ENCODE measurements around the gene PLK5. TPM values are rescaled to one million over a fixed set of nuclear protein-coding genes. Genes with fewer than 3 reads are reported as not detected.

Gene PLK5
- total and polyA plus RNA-seq, 2 donors (not counting 1 experiment from before 2014, with no cell fraction given) = not detected

GRCh38 chr19:1496714-1497577 lies 26.9 kb upstream of the PLK5 start:
- Histone ChIP-seq H3K4me1 (ENCODE audit: control insufficient read depth in 2 of 2, insufficient read depth in 2 of 2, low read length in 2 of 2) (no peaks in the 10 kb centered on the region), H3K4me3 (ENCODE audit: control extremely low read depth in 1 of 5, extremely low read depth in 1 of 5, insufficient read depth in 1 of 5, low read depth in 2 of 5, low read length in 4 of 5) (no peak overlapping the region), H2AFZ (ENCODE audit: insufficient read depth, low read depth, low read length, poor library complexity, severe bottlenecking) (no peak overlapping the region), H3K36me3 (replicated peaks in 1 of 2; ENCODE audit: control extremely low read depth in 1 of 2, control insufficient read depth in 1 of 2, extremely low read depth in 1 of 2, insufficient read depth in 2 of 2, low read length in 1 of 2) (no peaks in the 10 kb centered on the region), H4K20me1 (ENCODE audit: control insufficient read depth, insufficient read depth, low read length, poor library complexity, severe bottlenecking) (no peaks in the 10 kb centered on the region), H3K9me3 (ENCODE audit: control extremely low read depth in 1 of 3, control insufficient read depth in 2 of 3, insufficient read depth in 1 of 3, low read length in 2 of 3) (no peaks in the 10 kb centered on the region), H3K79me2 (ENCODE audit: control insufficient read depth, insufficient read depth, low read length) (no peaks in the 10 kb centered on the region), H3K9ac (ENCODE audit: low read length) (no peak overlapping the region), H3K4me2 (replicated peaks; ENCODE audit: low read depth, low read length, poor library complexity, severe bottlenecking) (no peak overlapping the region), H3K27ac (ENCODE audit: low read length in 2 of 2) (no peak overlapping the region), H3K27me3 (replicated peaks in 1 of 4; ENCODE audit: control extremely low read depth in 1 of 4, control insufficient read depth in 3 of 4, insufficient read depth in 4 of 4, low read length in 3 of 4) (peaks cover 0 to 13% (median 2%) of the 10 kb centered on the region in 4 experiments)
- TF ChIP-seq, protein P1, sequence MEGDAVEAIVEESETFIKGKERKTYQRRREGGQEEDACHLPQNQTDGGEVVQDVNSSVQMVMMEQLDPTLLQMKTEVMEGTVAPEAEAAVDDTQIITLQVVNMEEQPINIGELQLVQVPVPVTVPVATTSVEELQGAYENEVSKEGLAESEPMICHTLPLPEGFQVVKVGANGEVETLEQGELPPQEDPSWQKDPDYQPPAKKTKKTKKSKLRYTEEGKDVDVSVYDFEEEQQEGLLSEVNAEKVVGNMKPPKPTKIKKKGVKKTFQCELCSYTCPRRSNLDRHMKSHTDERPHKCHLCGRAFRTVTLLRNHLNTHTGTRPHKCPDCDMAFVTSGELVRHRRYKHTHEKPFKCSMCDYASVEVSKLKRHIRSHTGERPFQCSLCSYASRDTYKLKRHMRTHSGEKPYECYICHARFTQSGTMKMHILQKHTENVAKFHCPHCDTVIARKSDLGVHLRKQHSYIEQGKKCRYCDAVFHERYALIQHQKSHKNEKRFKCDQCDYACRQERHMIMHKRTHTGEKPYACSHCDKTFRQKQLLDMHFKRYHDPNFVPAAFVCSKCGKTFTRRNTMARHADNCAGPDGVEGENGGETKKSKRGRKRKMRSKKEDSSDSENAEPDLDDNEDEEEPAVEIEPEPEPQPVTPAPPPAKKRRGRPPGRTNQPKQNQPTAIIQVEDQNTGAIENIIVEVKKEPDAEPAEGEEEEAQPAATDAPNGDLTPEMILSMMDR (IDR thresholded peaks at IDR 0.05) = no peak
- no peak for TF ChIP-seq EZH2 (IDR thresholded peaks at IDR 0.05; ENCODE audit: borderline replicate concordance, insufficient read depth, low read depth, low read length, poor library complexity, severe bottlenecking)
- Mint-ChIP-seq H3K9me3 (ENCODE audit: insufficient read depth) (no peaks in the 10 kb centered on the region), H3K27ac (no peak overlapping the region), H3K27me3 (peaks cover 4% of the 10 kb centered on the region), H3K4me3 (no peak overlapping the region), H3K4me1 (peaks cover under 1% of the 10 kb centered on the region)
- CTCF ChIA-PET = no interaction called here
- DNase-seq (no peak), ATAC-seq (ENCODE audit: low read depth) (no peak)
- POLR2A ChIA-PET = interaction anchor here (0.6 kb wide), 1 partner anchor 112 kb away, joined by 3 read pairs; no protein-coding TSS in a partner anchor
- intact Hi-C loops (cut with micrococcal nuclease) = no loop called here
- WGBS (ENCODE audit: insufficient coverage) = 79% methylated on average over 39 of the region's 39 CpGs

DNA sequence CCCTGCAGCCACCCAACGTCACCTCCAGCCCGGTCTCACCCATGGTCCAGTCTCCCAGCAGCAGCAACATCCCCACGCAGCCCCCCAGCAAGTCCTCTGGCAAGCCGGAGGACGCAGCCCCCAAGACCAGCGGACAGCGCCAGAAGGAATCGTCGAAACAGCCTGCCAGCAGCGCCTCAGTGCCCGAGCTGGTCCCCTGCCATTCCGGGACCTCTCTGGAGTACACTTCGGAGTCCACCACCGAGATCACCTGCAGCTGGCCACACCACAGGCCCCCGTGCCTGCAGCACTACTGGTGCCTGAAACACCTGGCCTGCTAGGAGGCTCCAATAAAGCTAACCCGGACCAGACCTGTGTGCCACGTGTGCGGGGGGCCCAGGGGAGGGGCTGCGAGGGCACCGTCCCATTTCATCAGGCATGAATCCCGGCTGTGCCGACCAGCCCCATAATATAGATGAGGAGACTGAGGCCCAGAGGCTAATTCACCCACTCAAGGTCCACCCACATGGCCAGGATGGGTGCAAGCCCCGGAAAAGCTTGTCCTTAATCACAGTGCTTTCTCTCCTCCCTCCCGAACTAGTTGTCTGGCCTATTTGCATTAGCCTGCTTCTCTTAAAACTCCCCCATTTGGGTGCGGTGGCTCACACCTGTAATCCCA lies 26.2 kb upstream of the PLK5 start:
- TF ChIP-seq, protein P1 (IDR thresholded peaks at IDR 0.05) = no peak
- no peak for TF ChIP-seq EZH2 (IDR thresholded peaks at IDR 0.05; ENCODE audit: borderline replicate concordance, insufficient read depth, low read depth, low read length, poor library complexity, severe bottlenecking)
- Histone ChIP-seq H3K36me3 (replicated peaks in 1 of 2; ENCODE audit: control extremely low read depth in 1 of 2, control insufficient read depth in 1 of 2, extremely low read depth in 1 of 2, insufficient read depth in 2 of 2, low read length in 1 of 2) (no peaks in the 10 kb centered on the region), H3K4me2 (replicated peaks; ENCODE audit: low read depth, low read length, poor library complexity, severe bottlenecking) (no peak overlapping the region), H3K79me2 (ENCODE audit: control insufficient read depth, insufficient read depth, low read length) (no peaks in the 10 kb centered on the region), H4K20me1 (ENCODE audit: control insufficient read depth, insufficient read depth, low read length, poor library complexity, severe bottlenecking) (no peaks in the 10 kb centered on the region), H2AFZ (ENCODE audit: insufficient read depth, low read depth, low read length, poor library complexity, severe bottlenecking) (no peak overlapping the region), H3K4me3 (ENCODE audit: control extremely low read depth in 1 of 5, extremely low read depth in 1 of 5, insufficient read depth in 1 of 5, low read depth in 2 of 5, low read length in 4 of 5) (no peak overlapping the region), H3K27ac (ENCODE audit: low read length in 2 of 2) (no peak overlapping the region), H3K27me3 (replicated peaks in 1 of 4; ENCODE audit: control extremely low read depth in 1 of 4, control insufficient read depth in 3 of 4, insufficient read depth in 4 of 4, low read length in 3 of 4) (peaks cover 0 to 17% (median 3%) of the 10 kb centered on the region in 4 experiments), H3K9ac (ENCODE audit: low read length) (no peak overlapping the region), H3K9me3 (ENCODE audit: control extremely low read depth in 1 of 3, control insufficient read depth in 2 of 3, insufficient read depth in 1 of 3, low read length in 2 of 3) (peaks cover 0 to under 1% (median 0%) of the 10 kb centered on the region in 3 donors), H3K4me1 (ENCODE audit: control insufficient read depth in 2 of 2, insufficient read depth in 2 of 2, low read length in 2 of 2) (no peaks in the 10 kb centered on the region)
- intact Hi-C loops (cut with micrococcal nuclease) = no loop called here
- ChIA-PET CTCF (no interaction called here), POLR2A (no interaction called here)
- no peaks in the 10 kb centered on the region for H3K9me3 Mint-ChIP-seq (ENCODE audit: insufficient read depth)
- peaks cover 4% of the 10 kb centered on the region for H3K27me3 Mint-ChIP-seq
- no peak for ATAC-seq (ENCODE audit: low read depth)
- no peak for DNase-seq
- WGBS (ENCODE audit: insufficient coverage) = 88% methylated on average over 25 of the region's 25 CpGs
- no peak overlapping the region for H3K4me3 Mint-ChIP-seq
- H3K27ac Mint-ChIP-seq = no peak overlapping the region
- peaks cover 2% of the 10 kb centered on the region for H3K4me1 Mint-ChIP-seq
